HepG2 (cell line): ENCODE results near the gene MAP3K5. TPM values are rescaled to one million over a fixed set of nuclear protein-coding genes. Genes with fewer than 3 reads are reported as not detected.

Source experiments
- ATAC-seq: fragments of 200-7000 bp; cut with Tn5 transposase; 3 replicates; pipeline ENCODE4 v1.9.1; 2020; ENCODE audit warnings: mild to moderate bottlenecking, moderate library complexity
- BruUV-seq: library from RNA; stranded (reverse); fragments of 400-500 nt; replicated peaks from 2 replicates; lab custom pipeline; 2021; lab: Mats Ljungman, UMichigan
- CTCF ChIA-PET: fragments of 300-600 bp; formaldehyde crosslinking; extraction: SDS; loops from one replicate; lab custom pipeline; 2021; ENCODE audit warnings: low total read pairs, inconsistent platforms, low intra/inter-chr PET ratio; lab: Yijun Ruan, JAX
- POLR2A ChIA-PET: fragments of 350-600 bp; sonication (Branson Sonifier 250); formaldehyde crosslinking; loops from one replicate; lab custom pipeline; 2020; ENCODE audit warnings: antibody characterized with exemption, inconsistent platforms; lab: Yijun Ruan, JAX
- DNase-seq: peaks from one replicate; pipeline ENCODE4 v3.0.0-alpha.2; 2015; ENCODE audit warnings: low spot score
- FAIRE-seq: peaks from 3 replicates; lab custom pipeline; 2011; peaks lifted over from hg19 to GRCh38; lab: Jason Lieb, UNC
- H2AFZ ChIP-seq: one replicate; pipeline ENCODE4 v1.6.1; 2011; ENCODE audit warnings: low read length, inconsistent platforms
- H3K27ac ChIP-seq: fragments of 300-600 bp; 3 replicates; pipeline ENCODE4 v1.8.0; 2011; ENCODE audit warnings: mixed run types, mild to moderate bottlenecking, mixed read lengths, low read length, inconsistent platforms; ENCODE audit not compliant: insufficient read depth; ENCODE audit errors: extremely low read length
- H3K27me3 ChIP-seq, 2 experiments: fragments of 200-600 bp in 1 of 2; 2 replicates in 1 of 2; 3 replicates in 1 of 2; pipeline versions ENCODE4 v1.6.0 to v1.8.0; 2011; ENCODE audit warnings: low read length in 2 of 2, mild to moderate bottlenecking in 2 of 2, moderate library complexity in 2 of 2, inconsistent platforms in 1 of 2; ENCODE audit not compliant: insufficient read depth in 2 of 2, control insufficient read depth in 1 of 2
- H3K36me3 ChIP-seq, 2 experiments: fragments of 200-600 bp in 1 of 2; replicated peaks in 1 of 2; 2 replicates in 1 of 2; 3 replicates in 1 of 2; pipeline versions ENCODE4 v1.5.1 to v1.8.0; 2011; ENCODE audit warnings: low read length in 2 of 2, inconsistent platforms in 1 of 2; ENCODE audit not compliant: insufficient read depth in 2 of 2, control insufficient read depth in 1 of 2
- H3K4me1 ChIP-seq: 2 replicates; pipeline ENCODE4 v1.5.1; 2012; ENCODE audit warnings: low read length, inconsistent platforms; ENCODE audit not compliant: insufficient read depth
- H3K4me2 ChIP-seq: 2 replicates; pipeline ENCODE4 v1.6.0; 2011; ENCODE audit warnings: low read depth, low read length, inconsistent platforms
- H3K4me3 ChIP-seq, 3 experiments: fragments of 200-600 bp in 1 of 3; sonication (generic), shearing (Covaris generic) in 1 of 3; replicated peaks in 1 of 3; 2 replicates each; pipeline ENCODE4 v1.5.1; 2011 to 2016; ENCODE audit warnings: low read length in 3 of 3, inconsistent platforms in 2 of 3, low read depth in 2 of 3, mild to moderate bottlenecking in 2 of 3, control low read depth in 1 of 3, mixed read lengths in 1 of 3; ENCODE audit not compliant: insufficient read depth in 1 of 3
- H3K79me2 ChIP-seq: one replicate; pipeline ENCODE4 v1.6.1; 2011; ENCODE audit warnings: low read length, inconsistent platforms; ENCODE audit not compliant: insufficient read depth
- H3K9ac ChIP-seq: 2 replicates; pipeline ENCODE4 v1.6.0; 2011; ENCODE audit warnings: mild to moderate bottlenecking, low read depth, low read length, inconsistent platforms; ENCODE audit not compliant: insufficient read depth
- H3K9me3 ChIP-seq: 2 replicates; pipeline ENCODE4 v1.5.1; 2012; ENCODE audit warnings: mild to moderate bottlenecking, low read length
- H4K20me1 ChIP-seq: 2 replicates; pipeline ENCODE4 v1.6.0; 2011; ENCODE audit warnings: inconsistent platforms, mild to moderate bottlenecking, low read length, moderate library complexity; ENCODE audit not compliant: insufficient read depth
- CCDC6 ChIP-seq: sonication (generic); formaldehyde crosslinking; IDR thresholded peaks from 2 replicates; pipeline ENCODE4 v1.8.1; 2022; ENCODE audit warnings: mild to moderate bottlenecking, missing genetic modification reagents, moderate library complexity
- FLYWCH1 ChIP-seq: sonication (generic); formaldehyde crosslinking; IDR thresholded peaks from 2 replicates; pipeline ENCODE4 v1.8.1; 2023; ENCODE audit warnings: mild to moderate bottlenecking, missing genetic modification reagents
- HMGA1 ChIP-seq: sonication (generic); formaldehyde crosslinking; conservative IDR thresholded peaks from 2 replicates; pipeline ENCODE4 v1.4.0; 2020; ENCODE audit warnings: missing genetic modification reagents
- IKZF1 ChIP-seq: fragments of 450-650 bp; IDR thresholded peaks from 2 replicates; pipeline ENCODE4 v1.7.1; 2016
- KDM6A ChIP-seq: IDR thresholded peaks from 2 replicates; pipeline ENCODE4 v1.6.1; 2016; ENCODE audit warnings: low read depth
- MBD4 ChIP-seq: IDR thresholded peaks from 2 replicates; pipeline ENCODE4 v1.6.1; 2012; ENCODE audit warnings: low read length, inconsistent platforms, borderline replicate concordance
- POGZ ChIP-seq: sonication (generic); formaldehyde crosslinking; IDR thresholded peaks from 2 replicates; pipeline ENCODE4 v1.4.0; 2020; ENCODE audit warnings: mild to moderate bottlenecking, missing genetic modification reagents
- POLR2AphosphoS5 ChIP-seq: IDR thresholded peaks from 2 replicates; pipeline ENCODE4 v1.6.1; 2012; ENCODE audit warnings: low read depth, low read length
- RAD51 ChIP-seq: fragments of 450-650 bp; IDR thresholded peaks from 2 replicates; pipeline ENCODE4 v1.6.1; 2016; ENCODE audit warnings: borderline replicate concordance
- RCOR2 ChIP-seq: IDR thresholded peaks from 2 replicates; pipeline ENCODE4 v1.6.1; 2016; ENCODE audit warnings: missing biosample characterization, missing genetic modification reagents
- TBL1XR1 ChIP-seq: fragments of 150-350 bp; IDR thresholded peaks from 2 replicates; pipeline ENCODE4 v1.6.1; 2014; ENCODE audit warnings: borderline replicate concordance, low read length; ENCODE audit not compliant: partially characterized antibody
- ZNF570 ChIP-seq: sonication (generic); formaldehyde crosslinking; IDR thresholded peaks from 2 replicates; pipeline ENCODE4 v1.4.0; 2020; ENCODE audit warnings: mild to moderate bottlenecking, missing genetic modification reagents, borderline replicate concordance
- ZNF670 ChIP-seq: sonication (generic); formaldehyde crosslinking; IDR thresholded peaks from 2 replicates; pipeline ENCODE4 v1.8.0; 2022; ENCODE audit warnings: mild to moderate bottlenecking, missing genetic modification reagents, borderline replicate concordance
- ZNF713 ChIP-seq: sonication (generic); formaldehyde crosslinking; IDR thresholded peaks from 2 replicates; pipeline ENCODE4 v1.4.0; 2020; ENCODE audit warnings: mild to moderate bottlenecking, missing genetic modification reagents
- WGBS: methylation state at CpG from one replicate; pipeline ENCODE4 v1.1.6; 2017; ENCODE audit warnings: low lambda C conversion rate; 5-methylcytosine and 5-hydroxymethylcytosine counted together
- in situ Hi-C: cut with HindIII; loops from 2 replicates; pipeline ENCODE4 v1.10.0; 2017; ENCODE audit warnings: low pct_unique_long_range_greater_than_20kb; ENCODE audit not compliant: extremely low pct_ligation_motif_present
- intact Hi-C: fragments of 100-400 bp; cut with micrococcal nuclease; formaldehyde crosslinking; loops from one replicate; pipeline ENCODE4 v1.10.0; 2022; ENCODE audit not compliant: unreplicated experiment
- polyA plus RNA-seq, 8 experiments: library from polyadenylated mRNA; depleted of rRNA in 3 of 8; stranded (reverse) in 7 of 8; unstranded in 1 of 8; fragments of >200 nt; fragmentation: Illumina TruSeq in 4 of 8; extraction: Trizol in 4 of 8; gene quantifications; 2 replicates each; pipeline versions ENCODE4 v1.2.1 to v1.2.3, GENCODE V29; 2011 to 2016; ENCODE audit warnings: low read depth in 4 of 8, missing spikeins in 1 of 8, mixed read lengths in 1 of 8; ENCODE audit not compliant: insufficient read depth in 1 of 8
- total RNA-seq, 5 experiments: library from RNA; depleted of rRNA; stranded (reverse); fragments of >200 nt; fragmentation: Illumina TruSeq; extraction: Trizol; gene quantifications; 2 replicates each; pipeline ENCODE4 v1.2.3, GENCODE V29; 2016; ENCODE audit warnings: low read depth in 1 of 5

The MAP3K5 gene
- total and polyA plus RNA-seq, 2 of the 13 experiments (the other 11 are each of a cell fraction or from before 2014, with no cell fraction given), result not detected

DNA sequence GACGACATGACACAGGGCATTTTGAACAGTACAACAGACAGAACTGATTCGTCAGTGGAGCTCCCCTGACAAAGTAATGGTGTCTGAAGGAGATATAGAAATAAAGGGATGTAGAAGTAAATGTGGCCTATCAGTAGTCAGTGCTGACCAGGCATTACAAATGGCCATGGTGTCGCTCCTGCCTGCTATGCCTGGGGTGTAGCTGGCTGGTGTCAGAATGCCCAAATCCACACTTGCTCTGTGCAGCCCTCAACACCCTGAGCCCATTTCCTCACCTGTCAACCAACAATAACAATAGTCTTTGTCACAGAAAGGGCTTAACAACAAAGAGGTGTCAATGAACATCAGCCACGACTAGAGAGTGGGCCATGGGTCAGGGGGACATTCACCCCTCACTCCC lies 53.2 kb downstream of the MAP3K5 start:
- BruUV-seq, result no TSS peak
- intact Hi-C loops (no loop called here), in situ Hi-C loops (no loop called here)
- ChIA-PET POLR2A (no interaction called here), CTCF (no interaction called here)
- 14% methylated on average over 4 of the region's 4 CpGs for WGBS
- no peaks in the 10 kb centered on the region for H4K20me1 ChIP-seq
- no peak for FAIRE-seq
- no peak overlapping the region for H3K9ac ChIP-seq
- H3K36me3 ChIP-seq, result no peaks in the 10 kb centered on the region
- no peak overlapping the region for H3K27ac ChIP-seq
- no peaks in the 10 kb centered on the region for H3K9me3 ChIP-seq
- H3K27me3 ChIP-seq, result no peaks in the 10 kb centered on the region
- H3K4me1 ChIP-seq, result no peaks in the 10 kb centered on the region
- no peak for DNase-seq
- no peak for TF ChIP-seq ZNF713 (CRISPR knock-in tag)
- no peak for TF ChIP-seq CCDC6 (CRISPR knock-in tag)
- TF ChIP-seq ZNF670 (CRISPR knock-in tag), result no peak
- no peak for TF ChIP-seq POLR2AphosphoS5
- no peak for TF ChIP-seq TBL1XR1
- no peak for TF ChIP-seq RAD51
- TF ChIP-seq FLYWCH1, result no peak
- TF ChIP-seq POGZ, result no peak
- TF ChIP-seq HMGA1 (CRISPR knock-in tag), result no peak
- TF ChIP-seq ZNF570 (CRISPR knock-in tag), result no peak
- H3K4me3 ChIP-seq, result no peak overlapping the region
- no peak overlapping the region for H2AFZ ChIP-seq
- no peaks in the 10 kb centered on the region for H3K79me2 ChIP-seq
- no peak overlapping the region for H3K4me2 ChIP-seq
- ATAC-seq, result no peak

DNA sequence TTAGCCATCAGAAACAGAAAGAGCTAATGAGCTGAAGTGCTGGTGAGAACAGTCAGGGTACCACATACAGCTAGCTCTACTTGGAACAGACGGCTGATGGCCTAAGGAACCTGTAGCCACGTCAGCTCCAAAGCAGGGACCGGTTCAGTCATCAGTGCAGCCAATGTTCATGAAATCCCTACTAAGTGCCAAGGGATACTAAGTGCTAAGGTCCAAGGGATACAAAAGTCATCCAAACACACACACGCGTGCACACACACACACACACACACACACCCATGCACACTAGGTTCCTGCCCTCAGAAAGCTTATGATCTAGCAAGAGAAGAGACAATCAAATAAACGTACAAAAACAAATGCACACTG lies 53.6 kb downstream of the MAP3K5 start:
- no TSS peak for BruUV-seq
- FAIRE-seq (no peak), DNase-seq (no peak), ATAC-seq (no peak)
- H3K4me3 ChIP-seq, result no peak overlapping the region
- no peaks in the 10 kb centered on the region for H3K27me3 ChIP-seq
- no peaks in the 10 kb centered on the region for H3K79me2 ChIP-seq
- ChIA-PET POLR2A (no interaction called here), CTCF (no interaction called here)
- H2AFZ ChIP-seq, result no peak overlapping the region
- in situ Hi-C loops (no loop called here), intact Hi-C loops (no loop called here)
- H3K9ac ChIP-seq, result no peak overlapping the region
- no peaks in the 10 kb centered on the region for H4K20me1 ChIP-seq
- H3K4me2 ChIP-seq, result no peak overlapping the region
- H3K9me3 ChIP-seq, result no peaks in the 10 kb centered on the region
- no peak overlapping the region for H3K27ac ChIP-seq
- WGBS, result 58% methylated on average over 6 of the region's 6 CpGs
- H3K36me3 ChIP-seq, result no peaks in the 10 kb centered on the region
- no peaks in the 10 kb centered on the region for H3K4me1 ChIP-seq
- no peak for TF ChIP-seq KDM6A (CRISPR knock-in tag)
- no peak for TF ChIP-seq MBD4
- no peak for TF ChIP-seq IKZF1
- TF ChIP-seq RCOR2 (CRISPR knock-in tag), result no peak
